GM12891 (cell line): Measurements from ENCODE around the gene CCNT2.
A peak's percentile ranks its signal among the peaks of the same experiment; 100 is the strongest.

Source experiments
- DNase-seq: peaks from one replicate; pipeline ENCODE4 v3.0.0; 2011; ENCODE audit warnings: low spot score; ENCODE audit not compliant: insufficient read length
- FAIRE-seq: peaks from 2 replicates; lab custom pipeline; 2011; peaks lifted over from hg19 to GRCh38; lab: Jason Lieb, UNC
- PAX5 ChIP-seq: IDR thresholded peaks from 2 replicates; pipeline ENCODE4 v1.6.1; 2011; ENCODE audit warnings: low read length, moderate library complexity, mild to moderate bottlenecking; ENCODE audit not compliant: insufficient read depth, severe bottlenecking
- POLR2A ChIP-seq: IDR thresholded peaks from 2 replicates; pipeline ENCODE4 v1.6.1; 2011; ENCODE audit warnings: low read depth, low read length, control low read depth
- POLR2AphosphoS5 ChIP-seq: IDR thresholded peaks from 2 replicates; pipeline ENCODE4 v1.6.1; 2011; ENCODE audit warnings: low read depth, low read length, control low read depth
- POU2F2 ChIP-seq: IDR thresholded peaks from 2 replicates; pipeline ENCODE4 v1.6.1; 2011; ENCODE audit warnings: low read depth, mild to moderate bottlenecking, control low read depth, low read length, moderate library complexity
- SPI1 ChIP-seq: IDR thresholded peaks from 2 replicates; pipeline ENCODE4 v1.6.1; 2011; ENCODE audit warnings: low read depth, low read length, control low read depth
- TAF1 ChIP-seq: IDR thresholded peaks from 2 replicates; pipeline ENCODE4 v1.6.1; 2011; ENCODE audit warnings: low read depth, low read length, control low read depth

Gene CCNT2

DNA sequence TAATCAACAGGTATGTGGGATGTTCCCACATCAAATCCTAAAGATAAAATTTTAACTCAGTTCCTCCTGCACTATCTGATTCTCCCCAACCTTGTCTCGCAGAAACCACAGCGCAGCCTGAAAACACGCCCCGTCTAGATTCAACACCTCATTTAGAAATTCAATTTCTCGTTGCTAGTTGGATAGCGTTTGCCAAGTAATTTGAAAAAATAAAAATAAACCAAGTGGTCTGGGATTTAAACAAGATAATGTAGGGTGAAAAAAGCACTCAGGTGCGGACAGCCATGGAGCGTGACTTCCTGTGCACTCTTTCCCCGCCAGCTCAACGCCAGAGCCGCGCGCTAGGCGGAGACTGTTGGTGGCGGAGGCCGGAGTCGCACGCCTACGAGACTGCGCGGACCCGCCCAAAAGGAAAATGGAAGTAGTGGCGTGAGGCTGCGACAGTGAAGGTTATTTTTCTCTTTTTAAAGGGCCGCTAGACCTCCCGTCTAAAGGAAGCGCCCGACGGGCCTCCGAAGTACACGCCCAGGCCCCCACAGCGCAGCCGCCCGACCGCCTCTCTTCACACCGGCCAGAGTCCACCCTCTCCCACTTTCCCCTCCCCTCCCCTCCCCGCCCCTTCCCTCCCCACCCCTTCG is 615 bp upstream of the CCNT2 start:
- FAIRE-seq, result no peak
- TF ChIP-seq POU2F2, result no peak
- TF ChIP-seq POLR2AphosphoS5, result peak; percentile 81
- TF ChIP-seq POLR2A, result peak; percentile 87
- TF ChIP-seq SPI1, result 0 out of 2 replicates have a peak, but pooled peaks have one; percentile 0
- peak; percentile 93 for TF ChIP-seq PAX5
- peak; percentile 70 for TF ChIP-seq TAF1
- DNase-seq, result no peak

GRCh38 chr2:134919341-134920210 is 954 bp downstream of the CCNT2 start:
- peak; percentile 79 for FAIRE-seq
- no peak for DNase-seq
- TF ChIP-seq POLR2A (peak; percentile 66; the same call in 1 of the 2 replicates), TAF1 (no peak), POLR2AphosphoS5 (peak; percentile 55; the same call in 1 of the 2 replicates)

DNA sequence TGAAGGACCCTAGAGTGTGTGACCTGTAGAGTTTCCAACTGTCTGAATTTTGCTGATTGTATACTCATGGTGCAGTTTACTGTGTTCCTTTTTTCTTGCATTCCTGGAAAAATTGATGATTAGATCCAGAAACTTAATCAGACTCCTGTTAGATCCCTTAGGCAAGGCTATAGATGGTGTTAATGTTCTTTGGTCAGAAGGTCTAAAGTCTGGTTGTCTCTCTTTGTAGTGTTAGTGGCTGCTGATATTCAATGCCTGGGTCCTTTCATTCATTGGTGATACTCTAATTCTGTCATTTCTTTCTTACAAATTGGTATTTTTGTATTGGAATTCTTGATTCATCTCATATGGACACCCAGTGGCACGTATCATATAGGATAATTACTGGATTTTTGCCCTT is 6.3 kb downstream of the CCNT2 start:
- DNase-seq, result no peak
- no peak for FAIRE-seq
- no peak for TF ChIP-seq POLR2AphosphoS5
- no peak for TF ChIP-seq PAX5
- TF ChIP-seq POLR2A, result no peak
- no peak for TF ChIP-seq SPI1
- no peak for TF ChIP-seq TAF1
- TF ChIP-seq POU2F2, result no peak

DNA sequence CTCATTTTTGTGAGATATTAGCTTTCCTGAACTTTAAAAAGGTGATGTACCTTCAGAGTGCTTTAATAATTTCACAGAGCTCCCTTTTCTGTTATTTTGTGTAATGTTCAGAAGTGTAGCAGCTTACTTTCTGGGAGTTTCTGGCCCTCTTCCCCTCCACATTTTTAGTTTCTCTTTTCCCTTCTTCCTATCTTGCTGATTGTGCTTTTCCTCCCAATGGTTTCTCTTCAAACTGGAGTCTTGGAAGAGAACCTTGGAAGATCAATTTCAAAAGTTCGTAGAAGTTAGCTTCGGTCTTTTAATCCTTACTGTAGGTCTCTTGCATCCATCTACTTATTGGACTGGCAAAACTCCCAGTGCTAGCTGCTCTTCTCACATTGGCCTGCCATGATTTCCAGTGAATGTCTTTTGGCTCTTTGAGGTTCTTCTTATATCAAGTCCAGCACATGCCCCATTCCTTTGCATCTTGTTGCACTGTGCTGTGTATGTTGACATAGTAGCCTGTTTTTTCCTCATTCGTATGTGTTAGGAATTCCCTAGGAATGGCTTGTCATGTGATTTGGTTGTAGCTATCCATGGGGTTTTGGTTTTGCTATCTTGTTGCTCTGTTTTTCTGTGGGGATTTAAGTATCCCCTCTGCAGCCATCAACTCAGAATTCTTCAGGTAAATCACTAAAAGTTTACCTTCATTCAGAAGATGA is 7.8 kb downstream of the CCNT2 start:
- DNase-seq (no peak), FAIRE-seq (no peak)
- TF ChIP-seq POLR2A, result no peak
- TF ChIP-seq PAX5, result no peak
- no peak for TF ChIP-seq POU2F2
- no peak for TF ChIP-seq TAF1
- TF ChIP-seq SPI1, result no peak
- TF ChIP-seq POLR2AphosphoS5, result no peak

GRCh38 chr2:134927195-134927594 is 8.6 kb downstream of the CCNT2 start:
- TF ChIP-seq POLR2AphosphoS5 (no peak), POU2F2 (no peak), SPI1 (no peak), POLR2A (no peak), PAX5 (no peak), TAF1 (no peak)
- FAIRE-seq, result no peak
- DNase-seq, result no peak

- TF ChIP-seq SPI1, result no peak
- TF ChIP-seq POLR2AphosphoS5, result no peak
- TF ChIP-seq POLR2A, result no peak
- TF ChIP-seq POU2F2, result no peak
- no peak for TF ChIP-seq PAX5
- TF ChIP-seq TAF1, result no peak
- peak; percentile 20 for FAIRE-seq
- DNase-seq, result no peak
Observed at GRCh38 chr2:134932864-134933526, 14.4 kb downstream of the CCNT2 start.

- TF ChIP-seq POLR2A (no peak), SPI1 (no peak), POLR2AphosphoS5 (no peak), POU2F2 (no peak), TAF1 (no peak), PAX5 (no peak)
- FAIRE-seq (no peak), DNase-seq (no peak)
Observed at GRCh38 chr2:134933732-134934131, 15.1 kb downstream of the CCNT2 start.

DNA sequence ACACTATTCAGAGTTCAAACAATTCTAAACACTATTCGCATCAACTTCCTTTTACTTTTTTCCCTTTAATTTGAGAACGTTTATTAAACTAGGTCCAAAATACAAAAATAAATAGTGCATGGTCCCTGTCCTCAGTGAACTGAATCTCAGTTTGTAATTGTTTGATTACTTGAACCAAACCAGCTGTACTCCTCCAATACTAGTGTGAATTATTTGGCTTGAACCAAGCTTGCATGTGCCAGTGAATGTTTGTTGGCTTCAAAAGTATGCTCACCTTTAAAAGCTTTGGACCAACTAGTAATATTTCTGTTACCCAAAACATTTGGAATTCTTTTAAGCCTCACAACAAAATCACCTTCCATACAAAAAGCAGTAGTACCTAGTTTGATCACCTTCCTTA is 15.5 kb downstream of the CCNT2 start:
- no peak for TF ChIP-seq POLR2AphosphoS5
- no peak for TF ChIP-seq TAF1
- no peak for TF ChIP-seq POLR2A
- FAIRE-seq, result no peak
- DNase-seq, result no peak
